Astrocyte of the cerebellum (primary cell): Measurements from ENCODE around the gene IL1B.
"Not testable (repeated sequence)": the region's sequence is repeated elsewhere in the genome, so short reads cannot be mapped to it uniquely, and the experiment has no call there.

ENCODE experiments used
- DNase-seq: peaks from one replicate; pipeline ENCODE4 v3.0.0-alpha.2; 2011; ENCODE audit warnings: low read depth
- H3K4me3 ChIP-seq: 2 replicates; pipeline ENCODE4 v1.5.1; 2011; ENCODE audit warnings: mild to moderate bottlenecking, low read depth, low read length, moderate library complexity
- in situ Hi-C: cut with HindIII; loops from 2 replicates; pipeline ENCODE4 v1.10.0; 2017; ENCODE audit warnings: low sequenced_read_pairs
- TF ChIP-seq, protein P1 (sequence below): IDR thresholded peaks from 2 replicates; pipeline ENCODE4 v1.5.1; 2012; ENCODE audit warnings: low read length, low read depth, moderate library complexity, mild to moderate bottlenecking; ENCODE audit errors: missing control alignments

Gene IL1B

DNA sequence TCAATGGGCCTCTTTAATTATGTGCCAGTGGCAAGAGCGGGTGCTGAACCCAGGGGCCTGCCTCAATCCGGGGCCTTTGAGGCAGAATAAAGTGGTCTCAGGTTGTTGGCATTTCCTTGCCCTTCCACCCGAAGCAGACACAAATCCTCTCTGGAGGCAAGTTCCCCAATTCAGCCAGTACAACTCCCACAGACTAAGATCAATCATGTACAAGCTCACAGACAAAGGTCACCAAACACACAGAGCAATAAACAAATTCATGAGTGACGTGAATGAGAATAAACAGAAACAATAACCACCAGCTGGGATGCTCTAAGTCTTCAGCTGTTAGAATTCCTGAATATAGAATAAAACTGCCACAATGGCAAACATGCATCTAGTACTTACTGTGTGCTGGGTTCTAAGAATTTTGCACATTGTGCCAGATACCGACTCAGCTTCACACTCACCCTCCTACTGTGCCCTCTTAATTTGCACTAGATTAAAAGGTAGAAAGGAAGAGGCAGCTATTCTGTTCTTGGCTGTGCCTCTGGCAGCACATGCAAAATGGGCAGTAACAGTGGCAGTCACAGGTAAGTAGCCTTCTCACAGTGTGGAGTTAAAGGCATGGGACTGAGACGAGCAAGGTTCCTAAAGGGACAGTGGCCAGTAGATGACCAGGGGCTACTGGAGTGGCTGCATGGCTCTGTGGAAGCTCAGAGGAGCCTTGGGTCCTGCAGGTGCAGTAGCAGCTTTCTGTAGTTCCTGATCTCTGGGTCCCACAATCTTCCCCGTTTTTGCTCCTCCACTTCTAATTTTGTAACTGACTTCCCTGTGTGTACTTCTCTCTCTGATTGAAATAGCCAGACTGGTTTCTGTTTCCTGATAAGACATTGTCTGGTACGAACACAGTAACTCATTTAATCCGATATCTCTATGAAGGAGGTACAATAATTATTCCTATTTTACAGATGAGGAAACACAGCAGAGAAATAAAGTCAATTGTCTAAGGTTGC is 34.6 kb upstream of the IL1B start:
- H3K4me3 ChIP-seq: no peak overlapping the region
- no peak for DNase-seq
- in situ Hi-C loops: no loop called here
- TF ChIP-seq, protein P1, sequence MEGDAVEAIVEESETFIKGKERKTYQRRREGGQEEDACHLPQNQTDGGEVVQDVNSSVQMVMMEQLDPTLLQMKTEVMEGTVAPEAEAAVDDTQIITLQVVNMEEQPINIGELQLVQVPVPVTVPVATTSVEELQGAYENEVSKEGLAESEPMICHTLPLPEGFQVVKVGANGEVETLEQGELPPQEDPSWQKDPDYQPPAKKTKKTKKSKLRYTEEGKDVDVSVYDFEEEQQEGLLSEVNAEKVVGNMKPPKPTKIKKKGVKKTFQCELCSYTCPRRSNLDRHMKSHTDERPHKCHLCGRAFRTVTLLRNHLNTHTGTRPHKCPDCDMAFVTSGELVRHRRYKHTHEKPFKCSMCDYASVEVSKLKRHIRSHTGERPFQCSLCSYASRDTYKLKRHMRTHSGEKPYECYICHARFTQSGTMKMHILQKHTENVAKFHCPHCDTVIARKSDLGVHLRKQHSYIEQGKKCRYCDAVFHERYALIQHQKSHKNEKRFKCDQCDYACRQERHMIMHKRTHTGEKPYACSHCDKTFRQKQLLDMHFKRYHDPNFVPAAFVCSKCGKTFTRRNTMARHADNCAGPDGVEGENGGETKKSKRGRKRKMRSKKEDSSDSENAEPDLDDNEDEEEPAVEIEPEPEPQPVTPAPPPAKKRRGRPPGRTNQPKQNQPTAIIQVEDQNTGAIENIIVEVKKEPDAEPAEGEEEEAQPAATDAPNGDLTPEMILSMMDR: no peak

DNA sequence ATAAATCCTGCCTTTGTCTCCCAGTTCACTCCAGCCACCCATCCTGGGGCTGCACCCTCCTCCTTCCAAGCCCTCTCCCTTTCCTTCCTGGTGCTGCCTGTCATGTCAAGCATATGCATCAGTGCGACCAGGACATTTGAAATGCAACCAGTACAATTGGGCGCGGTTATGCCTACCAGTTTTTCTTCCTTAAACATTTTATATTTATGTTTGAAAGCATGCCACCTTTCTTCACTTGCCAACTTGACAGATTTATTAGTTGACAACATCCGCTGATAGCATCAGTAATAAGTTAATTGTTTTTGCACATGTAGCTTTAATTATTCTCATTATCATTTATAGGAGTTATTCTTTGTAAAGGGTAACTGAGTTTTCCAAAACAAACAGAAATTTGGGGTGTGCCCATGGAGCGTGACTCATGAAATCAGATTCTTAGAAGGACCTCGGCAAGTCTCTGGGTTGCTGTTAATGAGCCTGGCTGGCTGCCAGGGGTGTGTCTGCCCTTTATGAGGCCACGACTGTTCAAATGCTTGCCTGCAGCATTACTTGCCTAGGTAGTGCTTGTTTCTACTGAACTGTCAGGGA is 32.8 kb upstream of the IL1B start:
- TF ChIP-seq, protein P1: no peak
- no peak overlapping the region for H3K4me3 ChIP-seq
- in situ Hi-C loops: no loop called here
- DNase-seq: peak; percentile 87

DNA sequence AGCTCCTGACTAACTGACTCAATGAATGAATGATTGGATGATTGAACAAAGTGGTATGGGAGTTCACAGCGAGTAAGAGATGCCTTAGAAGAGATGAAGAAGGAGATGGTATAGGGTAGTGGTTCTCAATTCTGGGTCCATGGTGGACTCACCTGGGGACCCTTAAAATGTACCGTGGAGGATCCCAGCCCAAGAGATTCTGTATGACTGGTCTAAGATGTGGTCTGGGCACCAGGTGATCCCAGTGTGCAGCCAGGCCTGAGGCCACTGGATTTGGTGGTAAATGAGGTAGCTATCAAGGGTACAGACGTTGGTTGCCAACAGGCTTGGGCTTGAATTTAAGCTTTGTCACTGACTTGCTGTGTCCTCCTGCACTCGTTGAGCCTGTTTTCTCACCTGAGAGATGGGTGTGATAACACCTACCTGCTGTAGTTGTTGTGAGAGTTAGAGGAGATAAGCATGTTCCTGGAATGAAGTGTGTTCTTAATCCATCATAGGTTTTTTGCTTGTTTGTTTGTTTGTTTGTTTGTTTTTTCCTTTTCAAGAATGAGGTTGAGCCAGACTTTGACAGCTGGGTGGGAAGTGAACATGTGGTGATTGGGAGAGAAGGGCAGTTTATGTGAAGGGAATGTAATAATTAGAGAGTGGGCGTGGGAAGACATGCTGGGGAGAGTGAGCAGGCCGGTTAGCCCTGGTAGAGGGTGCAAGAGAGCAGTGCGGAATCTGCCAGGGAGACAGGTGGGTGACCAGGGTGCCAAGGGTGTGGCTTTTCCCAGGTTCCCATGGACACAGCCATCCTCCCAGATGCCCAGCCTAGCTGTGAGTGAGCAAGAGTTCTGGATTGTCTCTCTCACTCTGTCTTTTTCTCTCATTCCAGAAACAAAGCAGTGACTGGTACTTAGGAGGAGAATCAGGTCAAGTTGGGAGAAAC is 31.4 kb upstream of the IL1B start:
- in situ Hi-C loops: no loop called here
- TF ChIP-seq, protein P1: no peak
- DNase-seq: no peak
- no peak overlapping the region for H3K4me3 ChIP-seq

DNA sequence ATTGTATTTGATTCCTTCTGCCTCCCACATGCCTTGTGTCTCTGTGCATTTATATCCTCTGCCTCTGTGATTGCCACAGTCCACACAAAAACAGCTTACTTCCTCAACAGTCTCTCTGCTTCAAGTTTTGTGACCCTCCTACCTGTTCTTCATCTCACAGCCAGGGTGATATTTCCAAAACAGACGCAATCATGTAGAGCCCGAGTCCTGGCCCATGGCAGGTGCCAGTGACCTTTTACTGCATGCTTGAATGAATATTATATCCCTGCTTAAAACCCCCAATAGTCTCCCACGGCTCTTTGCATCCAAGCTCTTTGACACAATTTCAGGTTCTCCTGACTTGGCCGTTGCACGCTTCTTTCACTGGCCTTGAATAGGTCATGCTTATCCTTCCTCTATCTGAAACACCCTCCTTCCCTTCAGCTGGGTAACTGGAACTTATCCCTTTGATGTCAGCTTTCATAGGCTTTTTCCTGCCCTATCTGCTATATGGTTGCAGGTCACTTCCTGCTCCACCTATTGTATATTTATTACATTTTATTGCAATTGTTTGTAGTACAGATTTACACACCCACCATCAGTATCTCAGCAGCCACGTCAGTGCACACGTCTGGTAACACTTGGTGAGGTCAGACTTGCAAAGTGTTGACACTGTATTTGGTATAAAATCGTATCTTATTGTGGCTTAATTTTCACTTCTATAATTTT is 29.7 kb upstream of the IL1B start:
- TF ChIP-seq, protein P1: no peak
- H3K4me3 ChIP-seq: no peak overlapping the region
- DNase-seq: no peak
- in situ Hi-C loops: no loop called here

DNA sequence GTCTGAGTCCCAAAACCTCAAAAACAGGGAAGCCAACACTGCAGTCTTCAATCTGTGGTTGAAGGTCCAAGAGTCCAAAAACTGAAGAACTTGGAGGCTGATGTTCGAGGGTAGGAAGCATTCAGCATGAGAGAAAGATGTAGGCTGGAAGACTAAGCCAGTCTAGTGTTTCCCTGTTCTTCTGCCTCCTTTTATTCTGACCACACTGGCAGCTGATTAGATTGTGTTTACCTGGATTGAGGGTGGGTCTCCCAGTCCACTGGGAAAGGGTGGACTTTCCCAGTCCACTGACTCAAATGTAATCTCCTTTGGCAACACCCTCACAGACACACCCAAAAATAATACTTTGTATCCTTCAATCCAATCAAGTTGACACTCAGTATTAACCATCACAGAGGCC is 27.5 kb upstream of the IL1B start:
- in situ Hi-C loops: no loop called here
- no peak for DNase-seq
- H3K4me3 ChIP-seq: no peak overlapping the region
- TF ChIP-seq, protein P1: no peak

GRCh38 chr2:112859406-112860183 is 23.0 kb upstream of the IL1B start:
- DNase-seq, H3K4me3 ChIP-seq, in situ Hi-C loops: not testable (repeated sequence)
